ENCODE data around the gene VSIR.

VSIR gene

DNA sequence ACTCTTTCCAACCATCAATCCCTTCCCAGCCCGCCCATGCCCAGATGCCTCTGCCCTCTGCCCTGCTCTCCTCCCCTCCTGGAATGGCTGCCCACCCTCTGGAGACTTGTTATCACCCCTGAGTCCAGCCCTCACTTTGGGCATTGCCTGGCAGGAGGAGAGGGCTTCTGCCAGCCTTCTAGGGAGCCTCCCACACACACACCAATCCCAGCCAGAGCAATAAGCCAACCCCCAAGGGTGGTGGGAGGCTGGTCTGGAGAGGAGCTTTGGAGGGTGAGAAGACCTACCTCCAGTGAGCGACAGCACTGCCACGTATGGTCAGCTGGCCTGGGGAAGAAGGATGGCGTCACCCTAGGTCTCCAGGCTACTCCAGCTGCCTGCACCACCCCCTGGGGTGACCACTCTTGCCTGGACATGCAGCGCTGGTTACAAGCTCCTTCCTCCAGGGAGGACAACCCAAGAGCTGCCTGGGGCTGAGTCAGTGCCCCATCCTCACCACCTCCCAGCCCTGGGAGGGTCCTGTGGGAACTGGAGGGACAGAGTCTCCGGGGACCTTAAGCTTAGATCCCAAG lies 62.2 kb downstream of the VSIR start:
- no peak for DNase-seq

DNA sequence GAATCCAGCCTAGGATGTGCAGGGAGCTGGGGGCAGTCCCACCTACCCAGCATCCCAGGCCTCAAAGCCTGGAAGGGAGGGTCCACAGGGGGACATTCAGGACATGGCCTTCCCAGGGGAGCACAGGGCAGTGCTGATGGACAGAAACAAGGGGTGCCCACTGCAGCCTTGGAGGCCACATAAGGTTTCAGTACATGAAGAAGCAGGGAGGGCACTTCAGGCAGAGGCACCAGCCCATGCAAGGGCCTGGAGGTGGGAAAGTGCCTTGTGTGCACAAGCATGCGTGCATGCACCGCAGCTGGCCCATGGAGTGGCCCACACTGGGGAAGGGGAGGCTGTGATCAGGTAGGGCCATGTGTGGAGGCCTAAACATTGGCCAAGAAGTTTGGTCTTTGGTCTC lies 62.8 kb downstream of the VSIR start:
- no peak for DNase-seq

DNA sequence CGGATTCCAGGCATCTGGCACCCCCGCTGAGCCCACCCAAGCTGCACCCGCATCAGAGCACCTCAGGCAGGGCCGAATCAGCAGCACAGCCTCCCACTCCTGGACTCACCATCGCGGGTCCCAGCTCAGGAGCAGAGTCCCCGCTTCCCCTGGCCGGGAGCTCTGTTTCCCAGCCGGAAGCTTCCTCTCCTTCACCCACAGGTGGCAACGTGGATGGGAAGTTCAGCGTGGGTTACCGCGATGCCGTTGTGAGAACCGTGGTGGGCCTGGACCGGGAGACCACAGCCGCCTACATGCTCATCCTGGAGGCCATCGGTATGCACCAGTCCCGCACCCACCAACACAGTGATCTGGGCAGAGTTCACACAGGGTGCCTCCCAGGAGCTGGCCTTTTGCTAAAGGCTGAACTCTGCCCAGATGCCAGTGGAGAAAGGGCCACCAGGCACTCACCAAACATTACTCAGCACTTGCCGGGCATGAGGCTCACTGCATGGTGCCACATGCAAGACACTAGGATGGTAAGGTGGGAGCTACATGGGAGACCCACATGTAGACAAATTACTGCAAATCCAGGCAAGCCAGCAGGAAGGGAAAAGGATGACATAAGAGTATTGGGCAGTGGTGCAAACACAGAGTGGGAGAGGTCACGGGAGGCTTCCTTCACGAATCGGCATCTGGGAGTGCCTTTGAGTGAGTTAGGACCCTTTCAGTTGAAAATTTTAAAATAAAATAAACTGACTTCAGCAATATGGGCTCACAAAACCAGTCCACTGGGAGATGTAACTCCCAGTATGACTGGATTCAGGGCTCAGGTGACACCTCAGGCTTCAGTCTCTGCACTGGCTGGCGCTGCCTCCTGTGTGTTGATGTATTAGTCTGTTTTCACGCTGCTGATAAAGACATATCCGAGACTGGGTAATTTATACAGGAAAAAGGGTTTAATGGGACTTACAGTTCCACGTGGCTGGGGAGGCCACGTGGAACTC lies 64.1 kb downstream of the VSIR start:
- DNase-seq, result no peak

DNA sequence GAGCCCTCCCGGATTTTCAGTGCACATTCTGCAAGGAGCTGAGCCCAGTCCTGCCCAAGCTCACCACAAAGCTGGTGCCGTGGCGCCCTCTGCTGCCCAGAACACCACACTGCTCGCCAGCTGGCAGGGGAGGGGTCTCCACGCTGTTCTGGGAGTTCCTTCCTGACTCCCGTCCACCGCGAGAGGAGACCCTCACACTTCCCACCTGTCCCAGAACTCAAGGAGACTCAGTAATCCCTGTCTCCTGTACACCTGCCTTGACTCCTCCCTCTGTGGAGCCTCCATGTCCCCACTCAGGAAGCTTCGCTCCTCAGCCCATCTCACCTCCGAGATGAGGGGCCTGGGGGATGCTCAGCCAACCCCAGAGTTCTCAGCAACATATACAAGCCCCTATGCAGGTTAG lies 65.0 kb downstream of the VSIR start:
- DNase-seq, result no peak

DNA sequence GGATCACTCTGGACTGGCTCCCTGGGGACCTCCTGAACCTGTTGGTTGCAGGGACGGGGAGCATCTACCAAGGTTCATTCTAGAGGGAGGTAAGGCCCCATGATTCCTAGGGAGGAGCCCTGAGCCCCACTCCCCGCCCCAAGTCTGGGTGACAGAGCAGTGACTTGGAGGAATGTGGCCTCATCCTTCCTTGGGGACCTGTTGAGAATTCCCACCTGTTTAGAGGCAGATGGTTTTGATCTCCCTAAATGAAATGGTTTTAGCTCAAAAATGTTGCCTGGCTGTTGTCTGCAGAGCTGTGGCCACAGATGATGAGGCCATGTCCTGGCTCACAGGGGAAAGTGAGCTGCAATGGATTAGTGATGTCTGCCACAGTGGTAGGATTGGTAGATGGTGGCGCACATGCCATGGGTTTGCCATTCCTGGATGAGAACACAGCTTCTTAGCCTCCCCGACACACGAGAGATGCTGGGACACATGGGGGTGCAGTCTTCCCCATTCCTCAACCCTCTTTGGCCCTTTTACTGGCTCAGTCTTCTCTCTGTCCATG lies 66.0 kb downstream of the VSIR start:
- DNase-seq, result no peak

DNA sequence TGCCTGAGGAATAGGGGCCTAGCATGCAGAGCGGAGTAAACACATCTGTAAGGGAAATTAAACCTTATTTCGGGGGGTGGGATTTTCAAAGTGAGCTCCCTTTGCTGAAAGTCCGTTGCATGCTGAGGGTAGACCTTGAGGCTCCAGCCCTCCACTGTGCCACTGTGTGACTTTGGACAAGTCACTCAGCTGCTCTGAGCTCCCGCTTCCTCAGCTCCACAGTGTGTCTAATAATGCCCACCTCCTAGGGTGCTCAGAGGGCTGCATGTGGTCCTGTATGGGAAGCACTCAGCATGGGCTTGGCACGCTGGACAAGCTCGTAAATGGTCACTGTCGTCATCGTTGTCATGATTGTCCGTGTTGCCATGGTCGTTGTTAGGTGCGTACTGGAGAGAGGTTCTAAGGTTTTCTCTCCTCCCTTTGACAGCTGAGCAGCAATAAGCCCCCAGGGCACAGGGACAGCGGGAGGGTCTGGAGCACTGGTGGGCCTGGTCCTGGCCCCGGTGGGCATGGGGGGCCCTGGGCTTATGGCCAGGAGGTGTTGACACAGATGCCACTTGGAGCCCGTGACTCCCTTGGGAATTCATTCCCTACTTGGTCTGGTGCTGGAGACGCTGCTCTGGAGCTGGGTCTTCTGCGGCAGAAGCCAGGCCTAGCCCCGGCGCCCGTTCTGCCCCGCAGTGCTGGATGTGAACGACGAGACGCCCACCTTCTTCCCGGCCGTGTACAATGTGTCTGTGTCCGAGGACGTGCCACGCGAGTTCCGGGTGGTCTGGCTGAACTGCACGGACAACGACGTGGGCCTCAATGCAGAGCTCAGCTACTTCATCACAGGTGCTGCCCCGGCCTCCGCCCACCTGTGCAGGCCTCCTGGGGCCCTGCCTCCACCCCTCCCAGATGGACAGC lies 66.9 kb downstream of the VSIR start:
- no peak for DNase-seq

DNA sequence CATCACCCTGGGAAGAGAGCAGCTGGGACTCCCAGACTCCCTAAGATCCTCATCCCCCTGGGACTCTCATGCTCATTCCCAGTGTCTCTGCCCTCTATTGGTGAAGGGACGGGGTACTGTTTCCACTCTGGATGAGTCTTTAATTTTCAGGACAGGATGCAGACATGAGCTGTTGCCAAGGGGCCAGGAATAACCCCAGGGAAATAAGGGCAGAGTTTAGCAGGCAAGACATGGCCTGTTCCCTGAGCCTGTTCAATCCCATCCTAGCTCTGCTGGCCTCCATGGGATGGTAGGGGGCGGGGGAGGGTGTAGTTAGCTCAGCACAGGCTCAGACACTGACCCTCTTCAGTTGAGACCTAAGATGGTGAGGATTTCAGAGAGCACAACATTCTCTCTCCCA lies 67.7 kb downstream of the VSIR start:
- DNase-seq, result no peak

DNA sequence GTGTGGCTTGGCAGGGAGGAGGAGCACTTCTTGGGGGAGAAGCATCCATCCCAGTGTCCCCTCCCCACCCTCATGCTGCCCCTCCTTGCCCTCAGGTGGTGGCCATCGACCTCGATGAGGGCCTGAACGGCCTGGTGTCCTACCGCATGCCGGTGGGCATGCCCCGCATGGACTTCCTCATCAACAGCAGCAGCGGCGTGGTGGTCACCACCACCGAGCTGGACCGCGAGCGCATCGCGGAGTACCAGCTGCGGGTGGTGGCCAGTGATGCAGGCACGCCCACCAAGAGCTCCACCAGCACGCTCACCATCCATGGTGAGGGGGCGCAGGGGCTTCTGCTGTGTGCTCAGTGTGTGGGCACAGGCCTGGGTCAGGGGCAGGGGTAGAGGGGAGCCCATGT lies 68.5 kb downstream of the VSIR start:
- no peak for DNase-seq

DNA sequence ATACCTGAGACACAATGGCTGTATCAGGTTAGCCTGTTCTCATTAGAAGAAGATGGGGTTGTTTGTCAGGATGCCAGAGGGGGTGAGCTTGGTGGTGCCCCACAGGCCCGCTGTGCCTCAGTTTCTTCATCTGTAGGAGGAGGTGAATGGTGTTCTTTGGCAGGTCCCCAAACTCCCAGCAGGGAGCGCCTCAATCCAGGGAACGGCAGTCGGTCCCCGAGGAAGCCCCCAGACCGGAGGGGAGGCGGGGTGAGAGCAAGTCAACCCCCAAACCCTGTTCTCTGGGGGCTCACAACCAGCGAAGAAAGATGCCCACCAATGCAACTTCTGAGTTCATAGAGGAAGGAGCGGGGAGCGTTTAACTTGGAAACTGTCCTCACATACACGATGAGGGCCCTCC lies 69.7 kb downstream of the VSIR start:
- DNase-seq, result no peak

DNA sequence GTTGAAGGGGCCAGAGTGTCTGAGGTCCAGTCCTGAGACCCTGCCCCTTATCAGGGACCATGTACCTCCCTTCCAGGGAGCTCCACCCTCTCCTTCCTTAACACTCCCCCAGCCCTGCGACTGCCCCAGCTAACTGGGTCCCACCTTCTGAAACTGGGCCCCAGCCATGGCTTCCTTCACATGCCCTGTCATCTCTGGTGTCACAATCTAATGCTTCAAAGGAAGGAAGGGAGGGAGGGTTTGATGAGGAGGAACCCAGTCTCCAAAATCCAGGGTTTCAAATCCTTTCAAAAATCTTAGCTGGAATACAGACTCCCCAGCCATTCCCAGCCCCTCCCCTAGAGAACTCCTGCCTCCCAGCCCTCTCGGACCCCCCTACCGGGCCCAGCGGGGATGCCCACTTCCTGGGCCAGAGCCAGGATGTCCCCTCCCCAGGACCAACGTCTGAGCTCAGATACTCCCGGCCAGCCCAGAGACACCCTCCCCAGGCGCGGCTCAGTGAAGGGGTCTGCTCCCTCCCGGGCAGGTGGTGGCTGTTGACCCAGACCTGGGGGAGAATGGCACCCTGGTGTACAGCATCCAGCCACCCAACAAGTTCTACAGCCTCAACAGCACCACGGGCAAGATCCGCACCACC lies 71.7 kb downstream of the VSIR start:
- no peak for DNase-seq

DNA sequence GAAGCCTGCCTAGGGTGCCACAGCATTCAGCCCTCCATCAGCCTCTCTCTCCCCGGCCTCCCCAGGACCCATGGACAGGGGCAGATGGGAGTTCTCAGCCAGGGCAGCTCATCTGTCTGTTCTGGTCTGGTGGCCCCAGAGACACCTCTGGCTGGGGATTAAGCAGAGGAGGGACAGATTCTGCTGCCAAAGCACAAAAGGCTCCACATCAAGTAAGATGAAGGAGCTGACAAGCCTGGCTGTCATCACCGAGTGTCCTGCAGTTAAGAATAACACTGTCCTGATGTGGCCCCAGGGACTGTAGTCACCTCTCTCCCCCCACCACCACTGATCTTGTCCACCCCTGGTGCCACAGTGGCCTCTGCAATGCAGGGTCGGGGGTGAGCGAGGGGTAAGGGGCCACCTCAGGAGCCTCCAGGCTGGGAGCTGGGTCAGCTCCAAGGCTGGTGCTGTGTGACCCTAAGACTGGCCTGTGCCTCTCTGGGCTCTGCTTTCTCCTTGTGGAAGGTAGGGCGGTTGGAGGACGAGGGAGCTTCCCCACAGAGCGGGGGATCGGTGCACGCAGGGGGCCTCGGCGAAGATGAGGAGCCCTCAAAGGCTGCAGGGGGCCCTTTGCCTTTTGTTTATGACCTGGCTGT lies 72.5 kb downstream of the VSIR start:
- no peak for DNase-seq

DNA sequence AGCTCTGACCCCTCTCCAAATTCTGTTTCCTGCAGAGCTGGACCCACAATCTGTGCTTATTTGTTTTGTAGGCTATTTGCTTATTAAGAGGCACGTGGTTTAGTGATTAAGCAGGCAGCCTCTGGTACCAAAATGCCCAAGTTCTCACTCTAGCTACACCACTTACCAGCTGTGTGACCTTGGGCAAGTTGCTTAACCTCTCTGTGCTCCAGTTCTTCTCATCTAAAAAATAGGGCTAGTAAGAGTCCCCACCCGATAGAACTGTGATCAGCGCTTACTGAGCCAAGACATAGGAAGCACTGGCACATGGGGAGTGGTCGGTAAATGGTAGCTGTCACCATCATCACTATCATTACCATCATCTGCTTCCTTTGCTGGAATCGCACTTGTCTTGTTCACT lies 74.6 kb downstream of the VSIR start:
- DNase-seq, result no peak

DNA sequence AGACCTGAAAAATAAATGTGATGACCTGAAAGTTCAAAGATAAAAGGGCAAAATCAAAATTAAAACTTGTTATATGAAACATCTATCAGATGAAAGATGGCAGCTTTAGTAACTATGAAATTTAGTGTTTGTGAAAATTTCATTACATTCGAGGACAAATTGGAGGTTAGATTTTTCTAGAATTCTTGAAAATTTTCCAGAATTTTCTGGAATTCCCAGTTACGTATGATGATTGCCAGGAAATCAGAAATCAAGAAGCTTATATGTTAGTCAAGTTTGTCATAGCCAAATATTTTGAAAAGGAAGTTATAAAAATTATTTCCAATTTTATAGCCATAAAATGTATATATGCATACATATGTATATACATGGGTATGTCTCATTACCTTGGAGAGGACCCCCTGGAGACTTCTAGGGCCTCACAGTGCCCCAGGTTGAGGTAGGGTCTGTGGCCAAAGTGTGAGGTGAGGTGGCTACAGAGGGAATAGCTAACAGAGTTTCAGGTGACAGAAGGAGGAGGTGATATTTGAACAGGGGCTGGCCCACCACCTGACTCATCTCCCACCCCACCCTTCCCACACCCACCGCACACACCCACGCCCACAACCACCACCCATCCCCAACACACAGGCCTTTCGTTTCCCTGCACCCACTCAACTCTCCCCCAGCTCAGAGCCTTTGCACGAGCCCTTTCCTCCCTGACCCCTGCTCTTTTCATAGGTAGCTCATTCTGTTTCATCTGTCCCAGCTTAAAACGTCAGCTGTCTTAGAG lies 75.2 kb downstream of the VSIR start:
- DNase-seq, result no peak
